Fibroblast of lung (primary cell): Measurements from ENCODE around the gene WARS2.

Experiments used
- CTCF ChIP-seq, 2 donors: IDR thresholded peaks in 1 of 2; conservative IDR thresholded peaks in 1 of 2; 1 replicate in 1 of 2; 2 replicates in 1 of 2; pipeline ENCODE4 v1.5.1; 2011 to 2012; ENCODE audit warnings: low read length in 2 of 2, control low read depth in 1 of 2, inconsistent platforms in 1 of 2, low read depth in 1 of 2, mild to moderate bottlenecking in 1 of 2
- EZH2 ChIP-seq: IDR thresholded peaks from 2 replicates; pipeline ENCODE4 v1.5.1; 2012; ENCODE audit warnings: low read length, control low read depth, mild to moderate bottlenecking; ENCODE audit errors: missing control alignments

GRCh38 chr1:118998171-118998570, 142.3 kb downstream of the WARS2 start:
- no peak for TF ChIP-seq EZH2
- no peak for TF ChIP-seq CTCF (conservative IDR thresholded peaks at IDR 0.05 in 1 of 2, IDR thresholded peaks at IDR 0.05 in 1 of 2; ENCODE audit: low read depth in 1 of 2, low read length in 2 of 2)
